Stimulated activated CD4-positive, alpha-beta T cell treated with anti-CD3 and anti-CD28 coated beads, Interleukin-4, amount 100 ng/mL, for 1 hour (primary cell): ENCODE results near the gene CLMN.
"Not testable (repeated sequence)": the region's sequence is repeated elsewhere in the genome, so short reads cannot be mapped to it uniquely, and the experiment has no call there.

ENCODE experiments used
- DNase-seq: peaks from one replicate; pipeline ENCODE4 v3.0.0-alpha.2; 2020

CLMN gene

DNA sequence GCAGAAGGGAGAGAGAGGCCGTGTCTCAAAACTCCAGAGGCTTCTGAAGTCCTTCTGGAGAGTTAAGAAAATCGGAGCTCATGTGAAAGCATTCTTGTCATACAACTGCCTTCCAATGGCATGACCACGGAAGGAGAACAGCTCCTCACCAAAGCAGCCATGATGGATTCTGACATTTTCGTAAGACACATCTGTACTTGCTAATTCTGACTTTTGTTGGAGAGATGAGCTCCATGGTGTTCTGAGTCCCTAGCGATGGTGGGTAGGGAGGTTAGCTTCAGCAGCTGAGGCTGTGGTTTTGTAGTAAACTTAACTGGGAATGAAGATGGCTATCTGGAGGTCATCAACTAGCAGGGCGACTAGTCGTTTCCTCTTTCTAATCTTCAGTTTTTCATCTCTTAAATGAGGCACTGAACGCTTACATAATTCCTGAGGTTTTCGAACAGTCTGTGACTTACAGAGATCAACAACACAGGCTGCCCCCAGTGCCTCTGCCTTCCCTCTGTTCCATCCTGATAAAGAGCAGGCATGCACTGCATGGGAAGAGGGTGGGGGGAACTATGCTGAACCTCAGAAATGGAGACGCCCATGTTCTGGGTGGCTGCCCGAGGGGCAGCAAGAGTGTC is 133.8 kb downstream of the CLMN start:
- no peak for DNase-seq

DNA sequence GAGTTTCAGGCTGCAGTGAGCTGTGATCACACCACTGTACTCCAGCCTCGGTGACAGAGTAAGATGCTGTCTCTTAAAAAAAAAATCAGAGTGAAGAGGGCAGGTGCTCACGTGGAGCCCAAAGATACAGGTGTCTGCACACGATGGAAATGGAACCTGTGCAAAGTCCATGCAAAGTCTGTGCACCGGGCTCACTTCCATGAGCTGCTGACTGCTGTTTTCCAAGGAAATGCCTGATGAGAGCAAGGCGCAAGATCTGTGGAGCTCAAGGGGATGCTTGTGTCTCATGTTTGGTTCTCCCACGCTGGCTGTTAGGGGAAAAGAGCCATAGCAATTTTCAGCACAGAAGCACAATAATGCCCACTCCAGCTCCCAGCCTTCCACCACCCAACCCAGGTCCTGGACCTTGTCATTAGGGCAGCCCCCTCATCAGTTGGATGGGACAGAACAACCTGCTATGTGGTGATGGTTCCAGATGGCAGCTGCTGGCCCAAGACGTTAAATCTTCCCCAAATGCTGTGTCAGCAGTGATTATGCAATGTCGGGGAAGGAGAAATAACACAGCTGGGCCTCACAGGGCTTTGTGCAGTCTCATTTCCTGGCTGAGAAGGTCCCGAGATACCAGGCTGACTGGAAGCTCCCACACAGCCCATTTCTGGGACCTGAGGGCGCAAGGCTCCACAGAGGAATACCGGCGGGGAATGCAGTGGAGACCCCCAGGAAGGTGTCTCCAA is 134.5 kb downstream of the CLMN start:
- DNase-seq = no peak

- DNase-seq = no peak
These were observed 135.3 kb downstream of the CLMN start for GRCh38 chr14:95184413-95184790.

- DNase-seq = no peak
These were observed 135.9 kb downstream of the CLMN start for GRCh38 chr14:95183532-95184412.

- DNase-seq = no peak
These were observed 136.6 kb downstream of the CLMN start for GRCh38 chr14:95183082-95183481.

DNA sequence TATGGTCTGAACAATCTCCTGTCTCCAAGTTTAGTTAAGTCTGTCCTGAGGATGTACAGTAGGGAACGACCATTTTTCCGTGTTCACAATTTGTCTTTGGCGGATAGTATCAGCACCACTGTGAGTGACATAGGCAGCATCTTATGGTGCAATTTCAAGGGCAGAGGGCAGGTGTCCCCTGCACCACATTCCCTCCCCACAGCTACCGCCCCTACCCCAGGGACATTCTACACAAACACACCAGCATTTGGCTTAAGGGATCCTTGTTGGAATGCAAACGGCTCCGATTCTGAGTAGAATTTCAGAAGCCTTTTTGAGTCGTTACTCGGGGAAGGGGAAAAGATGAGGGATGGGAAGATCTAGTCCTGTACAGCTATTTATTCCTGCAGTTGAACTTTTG is 137.3 kb downstream of the CLMN start:
- no peak for DNase-seq

- no peak for DNase-seq
These were observed 138.6 kb downstream of the CLMN start for GRCh38 chr14:95180966-95181741.

DNA sequence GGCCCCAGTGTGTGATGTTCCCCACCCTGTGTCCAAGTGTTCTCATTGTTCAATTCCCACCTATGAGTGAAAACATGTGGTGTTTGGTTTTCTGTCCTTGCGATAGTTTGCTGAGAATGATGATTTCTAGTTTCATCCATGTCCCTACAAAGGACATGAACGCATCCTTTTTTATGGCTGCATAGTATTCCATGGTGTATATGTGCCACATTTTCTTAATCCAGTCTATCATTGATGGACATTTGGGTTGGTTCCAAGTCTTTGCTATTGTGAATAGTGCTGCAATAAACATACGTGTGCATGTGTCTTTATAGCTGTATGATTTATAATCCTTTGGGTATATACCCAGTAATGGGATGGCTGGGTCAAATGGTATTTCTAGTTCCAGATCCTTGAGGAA is 144.0 kb downstream of the CLMN start:
- DNase-seq = not testable (repeated sequence)

DNA sequence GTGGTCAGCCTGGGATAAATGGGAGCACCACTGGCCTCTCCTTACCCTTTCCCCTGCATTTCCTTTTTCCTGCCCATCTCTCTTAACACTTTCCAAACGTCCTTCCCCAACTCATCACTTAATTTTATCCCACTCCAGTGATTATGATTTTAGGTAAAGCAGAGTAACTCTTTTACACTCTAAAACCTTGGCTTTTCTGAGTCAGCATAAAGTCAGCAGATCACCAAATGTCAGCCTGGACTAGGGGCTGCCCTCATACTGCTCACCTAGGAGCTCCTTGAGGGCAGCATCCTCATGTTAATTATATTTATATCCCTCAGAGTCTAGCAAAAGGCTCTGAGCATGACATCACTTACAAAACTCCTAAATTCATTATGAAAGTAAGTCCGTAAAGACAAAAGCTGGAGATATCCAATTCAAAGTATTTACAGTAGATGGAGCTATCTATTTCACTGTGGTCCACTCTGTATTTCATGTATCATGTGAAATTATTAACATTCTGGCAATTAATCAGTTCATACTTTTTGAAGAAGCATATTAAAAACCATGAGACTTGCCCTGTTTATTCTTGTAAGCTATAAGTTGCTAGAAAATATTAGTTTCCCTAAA is 145.4 kb downstream of the CLMN start:
- no peak for DNase-seq

DNA sequence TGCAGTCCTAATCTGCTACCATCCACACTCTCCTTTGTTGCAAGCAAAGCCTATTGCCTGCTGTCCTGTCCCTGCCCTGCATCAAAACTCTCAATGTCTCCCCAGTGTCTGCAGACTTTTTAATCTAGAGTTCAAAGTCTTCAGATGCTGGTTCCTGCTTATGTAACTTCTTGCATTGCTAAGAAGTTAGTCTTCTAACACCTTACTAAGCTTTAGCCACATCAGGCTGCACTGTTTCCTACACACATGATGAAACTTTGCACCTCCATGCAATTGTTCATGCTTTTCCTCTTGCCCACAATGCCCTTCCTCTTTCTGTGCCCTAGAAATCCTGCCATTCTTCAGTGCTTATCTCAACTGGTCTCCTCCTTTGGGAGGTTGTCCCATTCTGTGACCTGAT is 146.2 kb downstream of the CLMN start:
- no peak for DNase-seq

DNA sequence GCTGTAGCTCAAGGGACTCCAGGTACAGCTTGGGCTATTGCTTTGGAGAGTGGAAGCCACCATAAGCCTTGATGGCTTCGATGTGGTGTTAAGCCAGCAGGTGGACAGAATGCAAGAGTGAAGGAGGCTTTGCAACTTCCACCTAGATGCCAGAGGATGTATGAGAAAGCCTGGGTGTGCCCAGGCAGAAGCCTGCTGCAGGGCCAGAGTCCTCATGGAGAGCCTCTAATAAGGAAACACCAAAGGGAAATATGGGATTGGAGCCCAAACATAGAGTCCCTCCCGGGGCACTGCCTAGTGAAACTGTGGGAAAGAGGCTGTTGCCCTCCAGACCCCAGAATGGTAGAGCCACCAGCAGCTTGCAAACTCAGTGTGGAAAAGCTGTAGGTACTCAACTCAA is 152.5 kb downstream of the CLMN start:
- DNase-seq = no peak

GRCh38 chr14:95165517-95165916 is 154.2 kb downstream of the CLMN start:
- DNase-seq = no peak

GRCh38 chr14:95164506-95164905 is 155.2 kb downstream of the CLMN start:
- DNase-seq = no peak

DNA sequence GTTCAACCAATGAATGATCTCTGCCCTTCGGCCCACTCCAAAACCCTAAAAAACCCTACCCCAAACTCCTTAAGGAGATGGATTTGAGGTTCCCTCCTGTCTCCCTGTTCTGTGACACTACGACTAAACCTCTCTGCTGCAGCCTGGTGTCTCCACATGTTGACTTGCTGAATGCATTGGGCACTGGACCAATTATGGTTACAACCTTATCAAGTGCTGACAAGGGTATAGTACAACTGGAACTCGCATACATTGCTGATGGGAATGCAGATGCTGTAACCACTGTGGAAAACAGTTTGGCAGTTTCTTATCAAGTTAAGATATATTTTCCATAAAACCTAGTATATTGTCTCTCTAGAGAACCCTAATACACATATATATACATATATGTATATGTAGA is 156.0 kb downstream of the CLMN start:
- DNase-seq = no peak

DNA sequence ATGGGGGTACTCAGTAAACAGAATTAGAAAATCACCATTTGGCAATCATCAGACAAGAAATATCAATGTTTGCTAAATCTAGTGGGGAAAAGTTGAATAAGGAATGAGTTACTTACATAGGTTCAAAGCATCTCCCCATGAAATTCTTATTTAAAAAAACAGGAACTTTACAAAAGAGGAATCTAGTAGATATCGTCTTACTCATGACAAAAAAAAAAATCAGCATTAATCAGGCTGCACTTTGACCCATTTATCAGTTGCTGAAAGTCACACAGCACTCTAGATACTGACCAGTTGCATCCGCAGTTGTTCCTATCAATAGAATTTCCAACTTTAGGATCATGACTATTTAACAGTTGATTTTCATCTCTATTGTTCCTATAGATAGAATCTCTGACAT is 156.6 kb downstream of the CLMN start:
- no peak for DNase-seq

DNA sequence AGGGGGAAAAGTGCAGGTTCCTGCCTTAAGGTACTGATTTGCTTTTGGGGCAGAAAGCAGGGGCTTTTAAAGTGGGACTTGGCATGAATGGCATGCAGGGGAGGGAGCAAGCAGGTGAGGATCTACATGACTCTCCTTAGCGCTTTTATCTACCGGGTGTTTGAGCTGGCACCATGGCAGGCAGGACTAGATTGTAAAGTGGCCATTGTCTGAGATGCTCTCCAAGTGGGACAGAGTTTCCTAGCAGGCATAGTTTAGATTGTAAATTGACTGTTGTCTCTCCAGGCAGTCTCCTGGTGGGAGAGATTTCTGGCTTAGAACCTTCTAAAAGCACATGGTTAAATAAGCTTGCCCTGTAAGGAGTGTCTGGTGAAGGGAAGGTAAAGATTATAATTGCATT is 157.1 kb downstream of the CLMN start:
- DNase-seq = no peak

DNA sequence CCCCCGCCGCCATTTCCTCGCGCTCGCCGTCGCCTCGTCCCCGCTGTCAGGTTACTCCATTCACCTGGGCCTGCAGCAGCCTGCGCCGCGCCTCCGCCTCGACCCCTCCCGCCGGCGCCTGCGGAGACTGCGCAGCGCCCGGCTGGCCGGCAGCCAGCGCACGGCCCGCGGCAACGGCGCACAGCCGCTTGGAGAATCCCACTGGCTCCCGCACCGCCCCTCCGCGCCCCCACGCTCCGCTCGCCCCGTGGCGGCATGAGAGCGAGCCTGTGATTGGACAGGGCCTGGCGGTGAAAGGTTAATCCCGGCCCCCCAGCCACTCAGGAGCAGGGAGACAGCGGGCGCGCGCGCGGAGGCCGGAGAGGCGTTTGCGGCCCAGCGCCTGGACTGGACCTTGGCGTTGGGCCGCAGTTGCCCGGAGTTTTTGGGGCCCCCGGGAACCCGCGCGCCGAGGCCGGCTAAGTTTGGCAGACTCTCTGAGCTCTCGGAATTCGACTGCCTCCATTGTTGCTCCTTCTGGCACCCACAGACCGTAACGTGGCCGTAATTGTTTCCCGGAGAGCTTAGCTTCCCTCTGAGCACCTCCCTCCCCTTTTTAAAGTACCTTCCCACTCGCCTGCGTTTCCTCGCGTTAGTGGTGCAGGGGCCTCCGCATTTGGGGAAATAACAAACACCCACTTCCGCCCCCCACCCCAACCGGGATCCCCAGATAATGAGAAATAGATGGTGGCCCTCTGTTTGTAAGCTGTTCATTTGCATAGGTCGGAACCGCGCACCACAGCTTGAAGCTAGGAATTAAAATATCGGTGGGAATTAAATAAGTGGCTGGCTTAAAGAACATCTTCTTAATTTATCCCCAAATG is 162.2 kb downstream of the CLMN start, which contains the start of gene DICER1:
Gene DICER1 (minus strand): TSS at position 203 of the 863 bp plus-strand sequence. CDS start 24,071 bp downstream, outside the sequence.
- peak; percentile 96 for DNase-seq

DNA sequence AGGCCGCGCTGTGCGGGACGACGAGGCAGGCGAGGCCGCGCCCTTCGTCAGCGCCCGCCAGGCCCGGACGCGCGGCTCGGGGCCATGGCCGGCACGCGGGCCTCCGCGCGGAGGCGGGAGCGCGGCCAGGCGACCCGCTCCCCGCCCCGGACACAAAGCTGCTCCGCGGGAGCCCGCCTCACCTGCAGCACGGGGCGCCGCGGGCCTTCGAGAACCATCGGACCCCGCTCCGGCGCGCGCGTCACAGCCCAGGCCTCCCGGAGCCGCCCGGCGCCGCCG is 162.7 kb downstream of the CLMN start:
- no peak for DNase-seq

DNA sequence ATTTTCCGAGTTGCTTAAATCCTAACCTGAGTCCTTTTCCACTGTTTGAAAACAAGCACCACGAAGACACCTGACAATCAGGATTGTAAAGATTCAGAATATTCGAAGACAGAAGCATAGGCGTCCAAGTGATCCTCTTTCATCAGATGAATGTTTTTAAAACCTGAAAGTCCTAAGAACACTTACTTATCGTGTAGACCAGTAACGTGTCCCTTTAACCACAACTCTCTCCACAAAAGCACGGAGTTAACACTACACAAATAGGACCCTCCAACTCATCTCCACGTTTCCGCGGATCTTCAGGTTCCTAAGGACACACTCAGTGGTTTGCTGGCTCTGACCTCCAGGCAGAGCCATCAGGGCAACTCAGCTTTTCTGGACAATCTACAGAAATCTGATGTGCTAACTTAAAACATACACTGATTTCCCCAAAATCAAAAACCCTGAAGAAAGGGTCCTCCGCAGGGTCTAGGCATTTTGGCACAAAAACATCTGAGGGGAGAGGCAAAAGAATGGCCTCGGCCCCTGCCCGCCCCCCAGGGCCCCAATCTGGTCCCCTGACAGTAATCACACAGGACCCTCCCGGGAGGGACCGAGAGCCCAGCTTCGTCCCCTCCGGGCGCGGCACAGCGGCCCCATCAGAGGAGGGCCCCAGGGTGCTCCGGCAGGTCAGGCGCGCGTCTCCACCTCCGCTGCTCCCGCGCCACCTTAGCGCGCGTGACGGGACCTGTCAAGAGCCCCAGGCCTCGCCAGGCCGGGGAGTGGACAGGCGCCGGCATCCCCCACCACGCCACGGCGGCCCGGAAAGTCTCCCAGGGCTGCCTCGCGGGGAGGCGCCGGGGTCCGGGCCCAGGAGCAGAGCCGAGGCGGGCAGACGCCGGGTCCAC is 163.3 kb downstream of the CLMN start:
- DNase-seq = peak; percentile 38

GRCh38 chr14:95155045-95155444 is 164.7 kb downstream of the CLMN start:
- DNase-seq = no peak

DNA sequence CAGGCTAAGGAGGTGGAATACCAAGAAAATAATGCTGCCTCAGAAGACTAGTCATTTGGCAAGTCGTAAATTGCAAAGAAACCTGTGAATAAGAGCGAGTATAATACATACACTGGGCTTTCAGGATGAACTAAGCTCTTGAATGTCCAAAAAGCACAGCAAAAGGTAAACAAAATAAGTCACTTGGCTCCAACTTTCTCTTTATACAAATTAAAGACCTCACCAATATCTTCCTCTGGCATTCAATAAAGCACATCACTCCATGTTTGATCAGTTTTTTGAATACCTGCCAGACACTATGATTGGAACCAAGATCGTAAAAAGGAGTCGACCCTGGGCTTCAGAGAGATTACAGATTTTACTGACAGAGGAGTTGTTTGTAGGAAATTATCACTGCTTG is 165.8 kb downstream of the CLMN start:
- DNase-seq = no peak
